ENCODE results near the gene GDA. TPM values are rescaled to one million over a fixed set of nuclear protein-coding genes. Genes with fewer than 3 reads are reported as not detected.

Gene GDA
- total RNA-seq, 2 donors from 2014 or later = not detected

- no peak for ATAC-seq (replicated peaks)
- Mint-ChIP-seq H3K27ac (no peak overlapping the region), H3K4me3 (no peak overlapping the region), H3K4me1 (no peaks in the 10 kb centered on the region), H3K9me3 (no peaks in the 10 kb centered on the region), H3K36me3 (ENCODE audit: low read depth) (no peaks in the 10 kb centered on the region), H3K27me3 (peaks cover 21% of the 10 kb centered on the region)
Measured at GRCh38 chr9:72207278-72207677, 58.0 kb downstream of the GDA start.

- no peak overlapping the region for H3K4me3 Mint-ChIP-seq
- no peak overlapping the region for H3K27ac Mint-ChIP-seq
- H3K36me3 Mint-ChIP-seq (ENCODE audit: low read depth) = no peaks in the 10 kb centered on the region
- no peaks in the 10 kb centered on the region for H3K4me1 Mint-ChIP-seq
- peaks cover 15% of the 10 kb centered on the region for H3K27me3 Mint-ChIP-seq
- no peaks in the 10 kb centered on the region for H3K9me3 Mint-ChIP-seq
- no peak for ATAC-seq (replicated peaks)
Measured at GRCh38 chr9:72210522-72210921, 61.3 kb downstream of the GDA start.

- H3K27ac Mint-ChIP-seq = no peak overlapping the region
- no peaks in the 10 kb centered on the region for H3K4me1 Mint-ChIP-seq
- H3K27me3 Mint-ChIP-seq = peaks cover 15% of the 10 kb centered on the region
- H3K4me3 Mint-ChIP-seq = no peak overlapping the region
- H3K9me3 Mint-ChIP-seq = no peaks in the 10 kb centered on the region
- ATAC-seq (replicated peaks) = no peak
- no peaks in the 10 kb centered on the region for H3K36me3 Mint-ChIP-seq (ENCODE audit: low read depth)
Measured at GRCh38 chr9:72211047-72211446, 61.8 kb downstream of the GDA start.

GRCh38 chr9:72213906-72214305 is 64.7 kb downstream of the GDA start:
- Mint-ChIP-seq H3K27ac (no peak overlapping the region), H3K36me3 (ENCODE audit: low read depth) (no peaks in the 10 kb centered on the region), H3K4me1 (no peaks in the 10 kb centered on the region), H3K4me3 (no peak overlapping the region), H3K27me3 (peaks cover 13% of the 10 kb centered on the region), H3K9me3 (no peaks in the 10 kb centered on the region)
- no peak for ATAC-seq (replicated peaks)

- Mint-ChIP-seq H3K36me3 (ENCODE audit: low read depth) (no peaks in the 10 kb centered on the region), H3K9me3 (no peaks in the 10 kb centered on the region), H3K4me1 (no peaks in the 10 kb centered on the region), H3K4me3 (no peak overlapping the region), H3K27ac (no peak overlapping the region), H3K27me3 (peaks cover 5% of the 10 kb centered on the region)
- ATAC-seq (replicated peaks) = no peak
Measured at GRCh38 chr9:72217306-72217842, 68.1 kb downstream of the GDA start.

- Mint-ChIP-seq H3K27ac (no peak overlapping the region), H3K4me3 (no peak overlapping the region), H3K9me3 (no peaks in the 10 kb centered on the region), H3K4me1 (no peaks in the 10 kb centered on the region), H3K36me3 (ENCODE audit: low read depth) (no peaks in the 10 kb centered on the region), H3K27me3 (peaks cover 9% of the 10 kb centered on the region)
- no peak for ATAC-seq (replicated peaks)
Measured at GRCh38 chr9:72220589-72220988, 71.3 kb downstream of the GDA start.

- Mint-ChIP-seq H3K36me3 (ENCODE audit: low read depth) (no peaks in the 10 kb centered on the region), H3K27ac (no peak overlapping the region), H3K9me3 (no peaks in the 10 kb centered on the region), H3K27me3 (peaks cover 6% of the 10 kb centered on the region), H3K4me3 (no peak overlapping the region), H3K4me1 (no peaks in the 10 kb centered on the region)
- ATAC-seq (replicated peaks) = no peak
Measured at GRCh38 chr9:72226146-72226812, 77.0 kb downstream of the GDA start.

GRCh38 chr9:72228282-72228681 is 79.0 kb downstream of the GDA start:
- no peaks in the 10 kb centered on the region for H3K4me1 Mint-ChIP-seq
- no peaks in the 10 kb centered on the region for H3K9me3 Mint-ChIP-seq
- no peak for ATAC-seq (replicated peaks)
- no peak overlapping the region for H3K4me3 Mint-ChIP-seq
- peaks cover 4% of the 10 kb centered on the region for H3K27me3 Mint-ChIP-seq
- no peaks in the 10 kb centered on the region for H3K36me3 Mint-ChIP-seq (ENCODE audit: low read depth)
- H3K27ac Mint-ChIP-seq = no peak overlapping the region

- H3K9me3 Mint-ChIP-seq = no peaks in the 10 kb centered on the region
- H3K36me3 Mint-ChIP-seq (ENCODE audit: low read depth) = no peaks in the 10 kb centered on the region
- H3K4me3 Mint-ChIP-seq = no peak overlapping the region
- no peak overlapping the region for H3K27ac Mint-ChIP-seq
- ATAC-seq (replicated peaks) = no peak
- H3K4me1 Mint-ChIP-seq = no peaks in the 10 kb centered on the region
- peaks cover 3% of the 10 kb centered on the region for H3K27me3 Mint-ChIP-seq
Measured at GRCh38 chr9:72232778-72233177, 83.5 kb downstream of the GDA start.

GRCh38 chr9:72247549-72247948 is 98.3 kb downstream of the GDA start:
- ATAC-seq (replicated peaks) = no peak
- Mint-ChIP-seq H3K9me3 (no peaks in the 10 kb centered on the region), H3K27ac (no peak overlapping the region), H3K4me1 (no peaks in the 10 kb centered on the region), H3K36me3 (ENCODE audit: low read depth) (no peaks in the 10 kb centered on the region), H3K27me3 (peaks cover 20% of the 10 kb centered on the region), H3K4me3 (no peak overlapping the region)

GRCh38 chr9:72251589-72251988 is 102.3 kb downstream of the GDA start:
- H3K27ac Mint-ChIP-seq = no peak overlapping the region
- no peaks in the 10 kb centered on the region for H3K4me1 Mint-ChIP-seq
- H3K27me3 Mint-ChIP-seq = peaks cover 35% of the 10 kb centered on the region
- no peak overlapping the region for H3K4me3 Mint-ChIP-seq
- ATAC-seq (replicated peaks) = no peak
- no peaks in the 10 kb centered on the region for H3K9me3 Mint-ChIP-seq
- no peaks in the 10 kb centered on the region for H3K36me3 Mint-ChIP-seq (ENCODE audit: low read depth)

- ATAC-seq (replicated peaks) = no peak
- Mint-ChIP-seq H3K4me3 (no peak overlapping the region), H3K27me3 (peaks cover 48% of the 10 kb centered on the region), H3K9me3 (no peaks in the 10 kb centered on the region), H3K36me3 (ENCODE audit: low read depth) (no peaks in the 10 kb centered on the region), H3K4me1 (no peaks in the 10 kb centered on the region), H3K27ac (no peak overlapping the region)
Measured at GRCh38 chr9:72254901-72255545, 105.8 kb downstream of the GDA start.

GRCh38 chr9:72255569-72255968 is 106.3 kb downstream of the GDA start:
- no peak for ATAC-seq (replicated peaks)
- no peaks in the 10 kb centered on the region for H3K36me3 Mint-ChIP-seq (ENCODE audit: low read depth)
- H3K4me1 Mint-ChIP-seq = no peaks in the 10 kb centered on the region
- no peaks in the 10 kb centered on the region for H3K9me3 Mint-ChIP-seq
- H3K27me3 Mint-ChIP-seq = peaks cover 46% of the 10 kb centered on the region
- no peak overlapping the region for H3K4me3 Mint-ChIP-seq
- no peak overlapping the region for H3K27ac Mint-ChIP-seq

- H3K4me1 Mint-ChIP-seq = no peaks in the 10 kb centered on the region
- peaks cover 44% of the 10 kb centered on the region for H3K27me3 Mint-ChIP-seq
- no peak overlapping the region for H3K4me3 Mint-ChIP-seq
- ATAC-seq (replicated peaks) = no peak
- no peak overlapping the region for H3K27ac Mint-ChIP-seq
- H3K9me3 Mint-ChIP-seq = no peaks in the 10 kb centered on the region
- H3K36me3 Mint-ChIP-seq (ENCODE audit: low read depth) = no peaks in the 10 kb centered on the region
Measured at GRCh38 chr9:72256931-72257330, 107.7 kb downstream of the GDA start.

- H3K4me3 Mint-ChIP-seq = no peak overlapping the region
- H3K9me3 Mint-ChIP-seq = no peaks in the 10 kb centered on the region
- peaks cover 45% of the 10 kb centered on the region for H3K27me3 Mint-ChIP-seq
- H3K4me1 Mint-ChIP-seq = no peaks in the 10 kb centered on the region
- no peak for ATAC-seq (replicated peaks)
- H3K36me3 Mint-ChIP-seq (ENCODE audit: low read depth) = no peaks in the 10 kb centered on the region
- H3K27ac Mint-ChIP-seq = no peak overlapping the region
Measured at GRCh38 chr9:72257814-72258213, 108.6 kb downstream of the GDA start.

Measured in activated T-helper 17 cell treated with anti-CD3 and anti-CD28 coated beads, Interleukin-2, amount 50 U/mL, for 72 hours (primary cell).